GM12892 (cell line): ENCODE data around the gene GH2.

Experiments used
- POLR2A ChIP-seq: IDR thresholded peaks from 2 replicates; pipeline ENCODE4 v1.6.1; 2011; ENCODE audit warnings: low read depth, low read length, control low read depth
- POLR2AphosphoS5 ChIP-seq: IDR thresholded peaks from 2 replicates; pipeline ENCODE4 v1.6.1; 2011; ENCODE audit warnings: low read depth, low read length, control low read depth
- TAF1 ChIP-seq: IDR thresholded peaks from 2 replicates; pipeline ENCODE4 v1.6.1; 2011; ENCODE audit warnings: low read depth, mild to moderate bottlenecking, control low read depth, low read length, borderline replicate concordance

DNA sequence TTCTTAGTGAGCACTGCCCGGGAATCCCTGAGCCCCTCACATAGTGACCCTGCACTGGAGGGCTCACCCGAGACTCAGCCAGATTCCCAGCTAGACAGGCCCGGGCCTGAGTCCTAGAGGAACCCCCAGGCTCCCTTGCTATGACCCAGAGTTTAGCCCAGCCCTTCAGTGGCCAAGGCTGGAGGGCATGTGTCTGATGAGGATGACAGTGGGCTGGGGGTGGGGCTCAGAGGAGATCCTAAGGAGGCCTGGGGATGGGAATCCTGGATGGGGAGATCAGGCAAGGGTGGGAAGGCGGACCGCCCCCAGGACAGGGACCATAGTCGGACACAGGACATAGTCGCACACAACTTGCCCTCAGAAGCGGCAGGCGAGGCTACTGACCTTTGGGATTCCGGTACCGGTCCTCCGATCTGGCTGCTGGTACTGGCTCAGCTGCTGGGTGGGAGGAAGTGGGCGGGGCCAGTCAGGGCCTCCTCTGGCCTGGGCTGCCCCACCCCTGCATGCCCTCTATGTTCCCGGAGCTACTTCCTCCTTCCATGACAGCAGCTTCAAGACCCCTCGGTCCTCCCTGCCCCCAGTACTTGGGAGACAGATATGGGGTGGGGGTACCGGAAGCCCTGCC, 49.3 kb upstream of the GH2 start:
- TF ChIP-seq POLR2A (no peak; the same call in 1 of the 2 replicates), TAF1 (no peak), POLR2AphosphoS5 (no peak)
